ENCODE results near the gene CD28. TPM values are rescaled to one million over a fixed set of nuclear protein-coding genes. Genes with fewer than 3 reads are reported as not detected.
"Not testable (repeated sequence)": the region's sequence is repeated elsewhere in the genome, so short reads cannot be mapped to it uniquely, and the experiment has no call there.

Gene CD28
- total RNA-seq, 1 donor from 2014 or later: 0.05 TPM

- Mint-ChIP-seq H3K27me3 (ENCODE audit: low read depth) (no peaks in the 10 kb centered on the region), H3K36me3 (ENCODE audit: low read depth) (peaks cover 4% of the 10 kb centered on the region), H3K4me3 (ENCODE audit: unreplicated experiment) (no peak overlapping the region), H3K9me3 (ENCODE audit: low read depth) (peaks cover 10% of the 10 kb centered on the region), H3K27ac (ENCODE audit: unreplicated experiment) (peak overlapping the region; percentile 37), H3K4me1 (ENCODE audit: low read depth) (peaks cover 48% of the 10 kb centered on the region)
- no peak for TF ChIP-seq CTCF (IDR thresholded peaks at IDR 0.05)
- DNase-seq (ENCODE audit: low spot score): no peak
These were observed 12.2 kb upstream of the CD28 start for GRCh38 chr2:203694191-203694590.

GRCh38 chr2:203697190-203697589, 9.2 kb upstream of the CD28 start:
- Mint-ChIP-seq H3K9me3 (ENCODE audit: low read depth) (peaks cover 10% of the 10 kb centered on the region), H3K36me3 (ENCODE audit: low read depth) (peaks cover 4% of the 10 kb centered on the region), H3K4me3 (ENCODE audit: unreplicated experiment) (no peak overlapping the region), H3K27ac (ENCODE audit: unreplicated experiment) (no peak overlapping the region), H3K4me1 (ENCODE audit: low read depth) (peaks cover 19% of the 10 kb centered on the region), H3K27me3 (ENCODE audit: low read depth) (no peaks in the 10 kb centered on the region)
- no peak for TF ChIP-seq CTCF (IDR thresholded peaks at IDR 0.05)
- no peak for DNase-seq (ENCODE audit: low spot score)

GRCh38 chr2:203697763-203698162, 8.7 kb upstream of the CD28 start:
- H3K27ac Mint-ChIP-seq (ENCODE audit: unreplicated experiment); DNase-seq (ENCODE audit: low spot score); H3K36me3 Mint-ChIP-seq (ENCODE audit: low read depth); H3K27me3 Mint-ChIP-seq (ENCODE audit: low read depth); H3K4me3 Mint-ChIP-seq (ENCODE audit: unreplicated experiment): not testable (repeated sequence)
- Mint-ChIP-seq H3K4me1 (ENCODE audit: low read depth) (peaks cover 15% of the 10 kb centered on the region), H3K9me3 (ENCODE audit: low read depth) (peaks cover 12% of the 10 kb centered on the region)

- H3K27me3 Mint-ChIP-seq (ENCODE audit: low read depth); DNase-seq (ENCODE audit: low spot score); H3K4me3 Mint-ChIP-seq (ENCODE audit: unreplicated experiment); H3K36me3 Mint-ChIP-seq (ENCODE audit: low read depth); H3K27ac Mint-ChIP-seq (ENCODE audit: unreplicated experiment): not testable (repeated sequence)
- H3K9me3 Mint-ChIP-seq (ENCODE audit: low read depth): peaks cover 18% of the 10 kb centered on the region
- H3K4me1 Mint-ChIP-seq (ENCODE audit: low read depth): peaks cover 12% of the 10 kb centered on the region
These were observed 8.0 kb upstream of the CD28 start for GRCh38 chr2:203698410-203698809.

- Mint-ChIP-seq H3K27ac (ENCODE audit: unreplicated experiment) (no peak overlapping the region), H3K4me1 (ENCODE audit: low read depth) (no peaks in the 10 kb centered on the region), H3K27me3 (ENCODE audit: low read depth) (no peaks in the 10 kb centered on the region), H3K9me3 (ENCODE audit: low read depth) (peaks cover 11% of the 10 kb centered on the region), H3K4me3 (ENCODE audit: unreplicated experiment) (no peak overlapping the region), H3K36me3 (ENCODE audit: low read depth) (no peaks in the 10 kb centered on the region)
- DNase-seq (ENCODE audit: low spot score): no peak
- no peak for TF ChIP-seq CTCF (IDR thresholded peaks at IDR 0.05)
These were observed 2.0 kb upstream of the CD28 start for GRCh38 chr2:203704430-203704829.

GRCh38 chr2:203705178-203705577, 1.3 kb upstream of the CD28 start:
- Mint-ChIP-seq H3K9me3 (ENCODE audit: low read depth) (peaks cover 11% of the 10 kb centered on the region), H3K4me3 (ENCODE audit: unreplicated experiment) (no peak overlapping the region), H3K27ac (ENCODE audit: unreplicated experiment) (no peak overlapping the region), H3K4me1 (ENCODE audit: low read depth) (no peaks in the 10 kb centered on the region), H3K27me3 (ENCODE audit: low read depth) (no peaks in the 10 kb centered on the region), H3K36me3 (ENCODE audit: low read depth) (no peaks in the 10 kb centered on the region)
- DNase-seq (ENCODE audit: low spot score): no peak
- no peak for TF ChIP-seq CTCF (IDR thresholded peaks at IDR 0.05)
